Lower leg skin (tissue), 4 donors: Measurements from ENCODE around the gene HPSE. TPM values are rescaled to one million over a fixed set of nuclear protein-coding genes. Genes with fewer than 3 reads are reported as not detected.

Source experiments
- DNase-seq, 2 donors: peaks; one replicate each; pipeline ENCODE4 v3.0.0-alpha.2; 2019; ENCODE audit warnings: low spot score in 2 of 2
- H3K4me3 ChIP-seq: fragments of 200-600 bp; sonication (generic); 2 replicates; pipeline ENCODE4 v1.5.1; 2017; ENCODE audit warnings: mild to moderate bottlenecking, low read depth; ENCODE audit not compliant: poor library complexity, severe bottlenecking
- POLR2A ChIP-seq, 2 donors: fragments of 450-650 bp; IDR thresholded peaks; one replicate each; pipeline ENCODE4 v1.6.1; 2016 to 2017; ENCODE audit warnings: antibody characterized with exemption in 2 of 2, mild to moderate bottlenecking in 1 of 2, moderate library complexity in 1 of 2
- WGBS, 2 donors: methylation state at CpG; one replicate each; pipeline ENCODE4 v1.1.5; 2018; 5-methylcytosine and 5-hydroxymethylcytosine counted together
- intact Hi-C: fragments of 100-400 bp; cut with DNase I; formaldehyde crosslinking; loops from one replicate; pipeline ENCODE4 v1.15.0; 2023; ENCODE audit warnings: low total_unique reads
- total RNA-seq, 4 donors: library from RNA; depleted of rRNA; stranded (reverse); fragments of >200 nt; gene quantifications; one replicate each; pipeline ENCODE4 v1.1.0, GENCODE V29; 2016
- TF ChIP-seq, protein P1 (sequence below), 3 donors: fragments of 450-650 bp; IDR thresholded peaks; one replicate each; pipeline ENCODE4 v1.5.1; 2016; ENCODE audit warnings: antibody characterized with exemption in 3 of 3, mild to moderate bottlenecking in 3 of 3, moderate library complexity in 2 of 3

The HPSE gene
- total RNA-seq, 4 donors from 2014 or later = 7.6 to 12.5 (median 9.1) TPM

DNA sequence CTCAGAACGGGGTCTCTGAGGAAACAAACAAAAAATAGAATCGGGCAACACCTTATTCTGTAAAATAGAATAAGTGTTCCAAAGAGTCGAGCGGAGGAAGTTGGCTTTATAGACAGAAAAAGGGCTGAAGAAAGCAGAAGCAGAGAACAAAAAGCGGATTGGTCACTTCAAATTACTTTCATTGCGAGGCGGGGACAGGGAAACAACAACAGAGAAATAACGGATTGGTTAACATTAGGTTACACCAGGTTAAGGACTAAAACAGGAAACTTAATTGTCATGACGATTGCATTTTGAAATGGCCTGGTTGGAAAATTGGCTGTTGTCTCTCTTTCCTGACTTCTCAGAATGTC lies 49.6 kb downstream of the HPSE start:
- TF ChIP-seq POLR2A (IDR thresholded peaks at IDR 0.05) = no peak
- TF ChIP-seq, protein P1, sequence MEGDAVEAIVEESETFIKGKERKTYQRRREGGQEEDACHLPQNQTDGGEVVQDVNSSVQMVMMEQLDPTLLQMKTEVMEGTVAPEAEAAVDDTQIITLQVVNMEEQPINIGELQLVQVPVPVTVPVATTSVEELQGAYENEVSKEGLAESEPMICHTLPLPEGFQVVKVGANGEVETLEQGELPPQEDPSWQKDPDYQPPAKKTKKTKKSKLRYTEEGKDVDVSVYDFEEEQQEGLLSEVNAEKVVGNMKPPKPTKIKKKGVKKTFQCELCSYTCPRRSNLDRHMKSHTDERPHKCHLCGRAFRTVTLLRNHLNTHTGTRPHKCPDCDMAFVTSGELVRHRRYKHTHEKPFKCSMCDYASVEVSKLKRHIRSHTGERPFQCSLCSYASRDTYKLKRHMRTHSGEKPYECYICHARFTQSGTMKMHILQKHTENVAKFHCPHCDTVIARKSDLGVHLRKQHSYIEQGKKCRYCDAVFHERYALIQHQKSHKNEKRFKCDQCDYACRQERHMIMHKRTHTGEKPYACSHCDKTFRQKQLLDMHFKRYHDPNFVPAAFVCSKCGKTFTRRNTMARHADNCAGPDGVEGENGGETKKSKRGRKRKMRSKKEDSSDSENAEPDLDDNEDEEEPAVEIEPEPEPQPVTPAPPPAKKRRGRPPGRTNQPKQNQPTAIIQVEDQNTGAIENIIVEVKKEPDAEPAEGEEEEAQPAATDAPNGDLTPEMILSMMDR (IDR thresholded peaks at IDR 0.05) = no peak
- intact Hi-C loops = no loop called here
- DNase-seq = peak in 1 of 2 donors; percentile 21
- peak overlapping the region; percentile 47 for H3K4me3 ChIP-seq
- WGBS, 2 donors = 1 to 4% methylated on average over 9 of the region's 9 CpGs

DNA sequence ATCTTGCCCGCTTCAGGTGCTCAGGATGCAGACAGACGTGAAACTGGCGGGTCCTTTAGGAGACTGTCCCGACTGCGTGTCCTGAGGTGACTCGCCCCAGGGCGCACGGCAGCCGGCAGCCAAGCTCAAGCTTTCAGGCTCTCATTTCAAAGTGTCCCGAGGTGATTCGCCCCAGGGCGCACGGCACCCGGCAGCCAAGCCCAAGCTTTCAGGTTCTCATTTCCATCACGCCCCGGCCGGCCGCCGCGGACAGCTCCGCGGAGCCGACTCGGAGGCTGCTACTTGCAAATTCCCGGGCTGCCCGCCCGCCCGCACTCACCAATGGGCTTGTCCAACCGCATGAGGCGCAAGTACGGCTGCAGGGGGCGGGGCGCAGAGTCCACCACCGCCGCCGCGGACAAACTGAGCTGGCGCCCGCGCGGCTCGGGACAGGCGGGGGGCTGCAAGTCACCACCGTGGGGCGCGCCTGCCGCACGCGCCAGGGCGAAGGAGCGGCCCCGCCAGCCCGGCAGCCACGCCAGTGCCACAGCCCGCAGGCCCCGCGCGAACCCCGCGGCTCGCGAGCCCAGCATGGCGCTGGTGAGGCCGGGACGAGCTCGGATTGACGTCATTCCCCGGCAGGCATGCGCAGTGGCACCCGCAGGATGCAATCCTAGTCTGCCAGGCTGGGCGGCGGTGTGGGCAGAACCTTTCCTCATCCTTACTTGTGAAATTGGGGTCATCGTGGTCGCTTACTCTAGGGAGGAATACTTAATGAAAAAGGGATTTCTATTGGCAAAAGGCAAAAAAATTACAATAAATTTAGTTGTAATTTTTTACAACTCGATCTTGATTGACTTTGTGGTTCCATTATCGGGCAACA lies 50.2 kb downstream of the HPSE start, which contains the start of gene COQ2:
Gene COQ2 (minus strand): TSS at position 606 of the 862 bp plus-strand sequence. CDS start 34 bp downstream, at position 572.
- intact Hi-C loops = no loop called here
- WGBS, 2 donors = 0% methylated on average over 47 to 54 of the region's 76 CpGs

DNA sequence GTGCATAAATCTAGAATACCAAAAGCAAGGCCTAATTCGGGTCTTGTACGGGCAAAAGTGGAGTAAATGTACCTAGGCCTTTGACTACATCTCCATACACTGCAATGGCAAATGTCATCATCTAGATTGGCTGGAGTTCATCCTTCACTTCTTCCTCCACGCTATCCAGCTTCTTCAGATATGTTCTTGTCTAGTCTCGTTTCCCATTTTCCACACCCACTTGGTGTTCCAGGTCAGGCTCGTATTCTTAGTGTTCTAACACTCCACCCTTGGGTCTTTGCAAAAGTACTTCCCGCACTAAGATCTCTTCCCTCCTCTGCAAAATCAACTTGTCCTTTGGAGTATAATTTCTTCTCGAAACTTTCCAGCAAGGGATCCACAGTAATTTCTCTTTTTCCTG lies 51.5 kb downstream of the HPSE start:
- DNase-seq = no peak
- 58 to 65% methylated on average over 7 of the region's 7 CpGs for WGBS, 2 donors
- intact Hi-C loops = no loop called here
- no peak overlapping the region for H3K4me3 ChIP-seq
- TF ChIP-seq, protein P1 (IDR thresholded peaks at IDR 0.05) = no peak
- no peak for TF ChIP-seq POLR2A (IDR thresholded peaks at IDR 0.05)

More for the DNA sequence above, 50.2 kb downstream of the HPSE start, which contains the start of gene COQ2:
- peak within 1 kb of the TSS; percentile 47 for H3K4me3 ChIP-seq
- TF ChIP-seq, protein P1 (IDR thresholded peaks at IDR 0.05) = no peak
- peak in 1 of 2 donors; percentile 32 for TF ChIP-seq POLR2A (IDR thresholded peaks at IDR 0.05)
- DNase-seq = peak; percentile 93 to 99

DNA sequence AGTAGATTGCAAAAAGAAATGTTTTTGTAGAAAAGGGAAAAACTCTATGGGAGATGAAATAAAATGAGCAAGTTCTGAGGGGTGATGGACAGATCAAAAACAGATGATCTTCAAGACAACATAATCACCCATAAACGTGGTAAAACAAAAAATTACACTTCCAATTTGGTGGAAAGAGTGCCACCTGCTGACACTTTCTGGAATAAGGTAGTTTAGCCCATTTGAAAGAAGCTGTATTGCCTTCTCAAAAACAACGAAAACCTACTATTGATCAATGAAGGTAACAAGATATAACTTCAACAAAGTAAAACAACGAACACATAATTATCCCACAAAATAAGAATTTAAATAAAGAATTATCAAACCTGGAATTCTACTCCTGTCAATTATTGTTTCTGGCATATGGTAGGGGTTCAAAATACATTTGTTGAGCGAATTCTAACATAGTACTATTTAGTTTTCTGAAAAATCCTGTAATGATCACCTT lies 52.6 kb downstream of the HPSE start:
- TF ChIP-seq, protein P1 (IDR thresholded peaks at IDR 0.05) = no peak
- no peak for TF ChIP-seq POLR2A (IDR thresholded peaks at IDR 0.05)
- no peak overlapping the region for H3K4me3 ChIP-seq
- peak in 1 of 2 donors; percentile 46 for DNase-seq
- 29 to 30% methylated on average over 4 of the region's 4 CpGs for WGBS, 2 donors
- intact Hi-C loops = no loop called here

DNA sequence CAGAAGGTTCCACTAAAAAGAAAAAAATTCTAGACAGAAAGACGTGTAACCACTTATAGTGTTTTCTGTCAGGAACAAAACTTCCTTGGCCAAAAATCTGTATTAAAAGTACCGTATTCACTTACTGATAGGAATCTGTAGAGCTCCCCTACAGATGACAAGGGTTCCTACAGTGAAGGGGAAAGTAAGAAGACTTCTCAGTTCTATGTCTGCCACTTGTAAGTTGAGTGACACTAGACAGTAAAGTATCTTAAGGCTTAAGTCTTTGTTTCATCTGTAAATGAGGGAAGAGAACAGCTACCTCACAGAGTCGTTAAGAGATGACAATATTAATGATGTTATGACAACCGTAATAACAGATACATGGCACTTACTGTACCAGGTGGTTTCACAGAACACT lies 53.3 kb downstream of the HPSE start:
- no peak overlapping the region for H3K4me3 ChIP-seq
- intact Hi-C loops = no loop called here
- TF ChIP-seq, protein P1 (IDR thresholded peaks at IDR 0.05) = no peak
- TF ChIP-seq POLR2A (IDR thresholded peaks at IDR 0.05) = no peak
- no peak for DNase-seq
- 61 to 71% methylated on average over 4 of the region's 4 CpGs for WGBS, 2 donors
